SW480 (cell line): ENCODE data around the gene BDH1.
"Not testable (repeated sequence)": the region's sequence is repeated elsewhere in the genome, so short reads cannot be mapped to it uniquely, and the experiment has no call there.

Source experiments
- DNase-seq: peaks from one replicate; pipeline ENCODE4 v3.0.0-alpha.2; 2016; ENCODE audit warnings: low spot score

BDH1 gene

GRCh38 chr3:197520311-197521276, 35.2 kb downstream of the BDH1 start:
- peak; percentile 92 for DNase-seq

GRCh38 chr3:197519801-197520211, 36.0 kb downstream of the BDH1 start:
- DNase-seq: no peak

- DNase-seq: no peak
Observed at GRCh38 chr3:197518881-197519421, 36.8 kb downstream of the BDH1 start.

- DNase-seq: not testable (repeated sequence)
Observed at GRCh38 chr3:197517922-197518683, 37.7 kb downstream of the BDH1 start.

- DNase-seq: not testable (repeated sequence)
Observed at GRCh38 chr3:197516890-197517606, 38.7 kb downstream of the BDH1 start.

GRCh38 chr3:197516517-197516889, 39.3 kb downstream of the BDH1 start:
- peak; percentile 94 for DNase-seq

GRCh38 chr3:197514786-197515355, 40.9 kb downstream of the BDH1 start:
- DNase-seq: no peak

GRCh38 chr3:197513953-197514785, 41.6 kb downstream of the BDH1 start:
- DNase-seq: no peak

- DNase-seq: no peak
Observed at GRCh38 chr3:197512691-197513571, 42.8 kb downstream of the BDH1 start.

GRCh38 chr3:197511853-197512635, 43.7 kb downstream of the BDH1 start:
- DNase-seq: no peak

- no peak for DNase-seq
Observed at GRCh38 chr3:197511130-197511529, 44.6 kb downstream of the BDH1 start.

- DNase-seq: no peak
Observed at GRCh38 chr3:197510642-197511018, 45.1 kb downstream of the BDH1 start.

GRCh38 chr3:197508924-197509775, 46.6 kb downstream of the BDH1 start:
- DNase-seq: no peak

- no peak for DNase-seq
Observed at GRCh38 chr3:197508461-197508860, 47.3 kb downstream of the BDH1 start.

- no peak for DNase-seq
Observed at GRCh38 chr3:197508051-197508451, 47.7 kb downstream of the BDH1 start.

- DNase-seq: no peak
Observed at GRCh38 chr3:197507541-197507940, 48.2 kb downstream of the BDH1 start.

GRCh38 chr3:197507081-197507480, 48.7 kb downstream of the BDH1 start:
- DNase-seq: no peak
